Measurements from ENCODE around the gene CNTN4. TPM values are rescaled to one million over a fixed set of nuclear protein-coding genes. Genes with fewer than 3 reads are reported as not detected.

Gene CNTN4
- total and polyA plus RNA-seq, 3 experiments from 2014 or later, result not detected

DNA sequence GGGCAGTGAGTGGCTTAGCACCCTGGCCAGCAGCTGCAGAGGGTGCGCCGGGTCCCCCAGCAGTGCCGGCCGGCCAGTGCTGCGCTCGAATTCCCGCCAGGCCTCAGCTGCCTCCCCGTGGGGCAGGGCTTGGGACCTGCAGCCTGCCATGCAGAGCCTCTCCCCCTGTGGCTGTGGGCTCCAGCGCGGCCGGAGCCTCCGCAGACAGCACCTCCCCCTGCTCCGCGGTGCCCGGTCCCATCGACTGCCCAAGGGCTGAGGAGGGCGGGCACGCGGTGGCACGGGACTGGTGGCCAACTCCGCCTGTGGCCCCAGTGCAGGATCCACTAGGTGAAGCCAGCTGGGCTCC lies 386.3 kb downstream of the CNTN4 start:
- H3K27me3 Mint-ChIP-seq, result no peaks in the 10 kb centered on the region
- Histone ChIP-seq H3K9me3 (ENCODE audit: low read length) (no peaks in the 10 kb centered on the region), H3K4me3 (ENCODE audit: low read length) (no peak overlapping the region), H3K4me1 (ENCODE audit: insufficient read depth, low read length) (no peaks in the 10 kb centered on the region), H3K27ac (ENCODE audit: low read depth, low read length) (no peak overlapping the region), H3K27me3 (ENCODE audit: insufficient read depth, low read length, poor library complexity, severe bottlenecking) (no peaks in the 10 kb centered on the region), H3K36me3 (ENCODE audit: insufficient read depth, low read length) (no peaks in the 10 kb centered on the region)
- no peak overlapping the region for H3K4me3 Mint-ChIP-seq
- no peak overlapping the region for H3K27ac Mint-ChIP-seq
- ChIA-PET POLR2A (no interaction called here), CTCF (no interaction called here)
- no peaks in the 10 kb centered on the region for H3K4me1 Mint-ChIP-seq
- H3K9me3 Mint-ChIP-seq, result peaks cover 0 to 5% (median 1%) of the 10 kb centered on the region in 5 donors
- no peak for DNase-seq
- no peaks in the 10 kb centered on the region for H3K36me3 Mint-ChIP-seq

GRCh38 chr3:2495746-2496145 lies 397.1 kb downstream of the CNTN4 start:
- CTCF ChIA-PET, result no interaction called here
- H3K4me1 Mint-ChIP-seq, result no peaks in the 10 kb centered on the region

GRCh38 chr3:2504912-2505311 lies 406.2 kb downstream of the CNTN4 start:
- Mint-ChIP-seq H3K4me1 (no peaks in the 10 kb centered on the region), H3K4me3 (no peak overlapping the region), H3K9me3 (peaks cover 0 to 3% (median 0%) of the 10 kb centered on the region in 5 donors), H3K36me3 (peaks cover 0 to 1% (median 0%) of the 10 kb centered on the region in 3 donors), H3K27me3 (no peaks in the 10 kb centered on the region), H3K27ac (no peak overlapping the region)
- POLR2A ChIA-PET, result no interaction called here
- no peak for DNase-seq
- Histone ChIP-seq H3K27ac (ENCODE audit: low read depth, low read length) (no peak overlapping the region), H3K36me3 (ENCODE audit: insufficient read depth, low read length) (no peaks in the 10 kb centered on the region), H3K4me3 (ENCODE audit: low read length) (no peak overlapping the region), H3K27me3 (ENCODE audit: insufficient read depth, low read length, poor library complexity, severe bottlenecking) (no peaks in the 10 kb centered on the region), H3K4me1 (ENCODE audit: insufficient read depth, low read length) (no peaks in the 10 kb centered on the region), H3K9me3 (ENCODE audit: low read length) (no peaks in the 10 kb centered on the region)
- CTCF ChIA-PET, result no interaction called here

More at GRCh38 chr3:2495746-2496145, 397.1 kb downstream of the CNTN4 start:
- Mint-ChIP-seq H3K36me3 (peaks cover 0 to 1% (median 0%) of the 10 kb centered on the region in 3 donors), H3K27me3 (peaks cover 0 to 3% of the 10 kb centered on the region in 2 donors), H3K27ac (no peak overlapping the region), H3K4me3 (no peak overlapping the region), H3K9me3 (peaks cover 0 to 2% (median 0%) of the 10 kb centered on the region in 5 donors)
- DNase-seq, result no peak
- no peaks in the 10 kb centered on the region for H3K36me3 ChIP-seq (ENCODE audit: insufficient read depth, low read length)
- no peaks in the 10 kb centered on the region for H3K9me3 ChIP-seq (ENCODE audit: low read length)
- POLR2A ChIA-PET, result no interaction called here
- H3K4me1 ChIP-seq (ENCODE audit: insufficient read depth, low read length), result no peaks in the 10 kb centered on the region
- no peak overlapping the region for H3K27ac ChIP-seq (ENCODE audit: low read depth, low read length)
- no peak overlapping the region for H3K4me3 ChIP-seq (ENCODE audit: low read length)
- H3K27me3 ChIP-seq (ENCODE audit: insufficient read depth, low read length, poor library complexity, severe bottlenecking), result no peaks in the 10 kb centered on the region

DNA sequence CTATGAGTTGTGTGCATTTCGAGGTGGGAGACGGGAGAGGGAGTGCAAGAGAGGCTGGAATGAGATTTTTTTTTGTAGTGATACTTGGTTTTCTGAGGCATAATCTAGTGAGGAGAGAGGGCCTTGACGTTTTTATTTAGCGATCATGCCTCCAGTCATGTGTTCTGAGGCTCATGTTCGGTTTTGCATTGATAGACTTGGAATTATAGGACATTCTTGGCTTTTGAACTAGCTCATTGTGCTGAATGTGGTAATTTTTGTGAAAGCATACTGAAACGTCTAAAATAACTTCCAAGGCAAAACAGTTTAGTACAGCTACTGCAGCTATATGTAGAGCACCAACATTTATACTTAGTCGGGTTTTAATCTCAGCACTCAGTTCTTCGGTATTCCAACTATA lies 408.1 kb downstream of the CNTN4 start:
- Mint-ChIP-seq H3K4me1 (no peaks in the 10 kb centered on the region), H3K4me3 (no peak overlapping the region), H3K9me3 (peaks cover 0 to 3% (median 0%) of the 10 kb centered on the region in 5 donors), H3K27me3 (no peaks in the 10 kb centered on the region), H3K36me3 (no peaks in the 10 kb centered on the region), H3K27ac (no peak overlapping the region)
- H3K4me1 ChIP-seq (ENCODE audit: insufficient read depth, low read length), result no peaks in the 10 kb centered on the region
- no peaks in the 10 kb centered on the region for H3K36me3 ChIP-seq (ENCODE audit: insufficient read depth, low read length)
- no peak overlapping the region for H3K27ac ChIP-seq (ENCODE audit: low read depth, low read length)
- no peaks in the 10 kb centered on the region for H3K9me3 ChIP-seq (ENCODE audit: low read length)
- POLR2A ChIA-PET, result no interaction called here
- no peak overlapping the region for H3K4me3 ChIP-seq (ENCODE audit: low read length)
- CTCF ChIA-PET, result no interaction called here
- no peak for DNase-seq
- H3K27me3 ChIP-seq (ENCODE audit: insufficient read depth, low read length, poor library complexity, severe bottlenecking), result no peaks in the 10 kb centered on the region

DNA sequence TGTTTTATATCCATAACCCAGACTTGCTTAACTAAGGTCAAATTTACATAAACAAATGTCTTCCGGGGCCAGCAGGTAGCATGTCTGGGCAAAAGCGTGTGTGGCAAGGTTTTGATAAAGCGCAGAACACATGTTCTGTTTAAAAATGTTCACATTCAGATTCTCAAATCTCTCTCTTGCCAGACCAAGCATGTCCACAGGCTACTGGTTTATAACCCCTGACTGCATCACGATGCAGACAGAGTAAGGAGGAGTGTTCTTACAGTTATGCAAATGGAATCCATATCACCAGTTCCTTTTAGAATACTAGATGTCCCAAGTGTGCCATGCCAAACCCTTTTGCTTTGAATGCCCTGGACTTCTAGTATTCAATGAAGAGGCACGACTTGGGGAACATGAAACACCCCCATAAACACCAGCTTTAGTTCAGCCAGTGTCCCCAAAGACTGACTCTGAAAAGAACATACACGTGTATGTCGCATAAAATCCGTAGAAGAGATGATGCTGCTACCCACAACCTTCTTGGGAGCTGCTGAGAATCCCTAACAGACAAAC lies 412.0 kb downstream of the CNTN4 start:
- no peak overlapping the region for H3K4me3 Mint-ChIP-seq
- peaks cover 0 to 2% of the 10 kb centered on the region in 2 donors for H3K27me3 Mint-ChIP-seq
- H3K4me1 ChIP-seq (ENCODE audit: insufficient read depth, low read length), result no peaks in the 10 kb centered on the region
- ChIA-PET CTCF (no interaction called here), POLR2A (no interaction called here)
- H3K27ac Mint-ChIP-seq, result no peak overlapping the region
- no peak overlapping the region for H3K4me3 ChIP-seq (ENCODE audit: low read length)
- no peak for DNase-seq
- H3K9me3 Mint-ChIP-seq, result no peaks in the 10 kb centered on the region
- H3K9me3 ChIP-seq (ENCODE audit: low read length), result no peaks in the 10 kb centered on the region
- no peaks in the 10 kb centered on the region for H3K36me3 Mint-ChIP-seq
- H3K27me3 ChIP-seq (ENCODE audit: insufficient read depth, low read length, poor library complexity, severe bottlenecking), result no peaks in the 10 kb centered on the region
- no peak overlapping the region for H3K27ac ChIP-seq (ENCODE audit: low read depth, low read length)
- H3K36me3 ChIP-seq (ENCODE audit: insufficient read depth, low read length), result no peaks in the 10 kb centered on the region
- no peaks in the 10 kb centered on the region for H3K4me1 Mint-ChIP-seq

DNA sequence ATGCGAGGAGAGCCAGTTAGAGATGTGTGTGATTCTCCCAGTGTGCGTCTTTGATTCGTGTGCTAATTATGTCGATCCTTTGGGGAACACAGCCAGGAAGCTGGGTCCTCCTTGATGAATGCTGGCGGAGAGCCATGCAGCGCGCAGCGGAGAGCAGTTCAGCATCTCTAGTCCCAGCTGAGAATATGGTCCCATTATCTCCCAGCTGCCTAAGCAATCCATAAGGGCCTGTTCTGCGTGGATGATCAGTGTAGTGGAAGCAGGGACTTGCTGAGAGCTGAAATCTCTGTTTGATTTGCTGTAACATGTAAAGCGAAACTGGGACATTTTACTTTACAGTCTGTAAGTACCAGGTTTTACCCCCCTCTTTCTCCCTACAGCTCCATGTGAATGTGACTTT lies 412.7 kb downstream of the CNTN4 start:
- no peaks in the 10 kb centered on the region for H3K27me3 ChIP-seq (ENCODE audit: insufficient read depth, low read length, poor library complexity, severe bottlenecking)
- ChIA-PET POLR2A (no interaction called here), CTCF (no interaction called here)
- H3K36me3 Mint-ChIP-seq, result no peaks in the 10 kb centered on the region
- no peaks in the 10 kb centered on the region for H3K36me3 ChIP-seq (ENCODE audit: insufficient read depth, low read length)
- H3K9me3 Mint-ChIP-seq, result no peaks in the 10 kb centered on the region
- H3K4me3 ChIP-seq (ENCODE audit: low read length), result no peak overlapping the region
- peaks cover 0 to 2% of the 10 kb centered on the region in 2 donors for H3K27me3 Mint-ChIP-seq
- H3K4me1 ChIP-seq (ENCODE audit: insufficient read depth, low read length), result no peaks in the 10 kb centered on the region
- H3K9me3 ChIP-seq (ENCODE audit: low read length), result no peaks in the 10 kb centered on the region
- no peak overlapping the region for H3K4me3 Mint-ChIP-seq
- DNase-seq, result no peak
- H3K27ac ChIP-seq (ENCODE audit: low read depth, low read length), result no peak overlapping the region
- H3K4me1 Mint-ChIP-seq, result no peaks in the 10 kb centered on the region
- no peak overlapping the region for H3K27ac Mint-ChIP-seq

DNA sequence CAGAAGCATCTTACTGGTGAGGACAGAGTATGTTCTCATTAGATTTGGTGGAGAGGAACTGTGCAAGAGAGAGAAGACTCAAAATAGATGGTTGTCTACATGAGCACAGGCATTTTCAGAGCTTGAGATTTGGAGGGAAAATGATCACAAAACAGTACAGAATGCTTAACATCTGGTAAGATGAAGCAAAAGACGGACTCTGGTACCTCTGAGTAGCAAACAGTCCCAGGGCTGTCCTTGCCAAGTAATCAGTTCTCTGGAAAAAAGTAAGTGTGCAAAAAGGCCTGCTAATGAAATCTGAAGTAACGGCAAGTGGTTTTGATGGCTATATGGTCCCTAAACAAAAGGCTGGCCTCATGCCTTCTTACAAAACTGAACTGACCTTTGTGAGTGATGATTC lies 414.2 kb downstream of the CNTN4 start:
- no peak overlapping the region for H3K4me3 Mint-ChIP-seq
- Histone ChIP-seq H3K27ac (ENCODE audit: low read depth, low read length) (no peak overlapping the region), H3K9me3 (ENCODE audit: low read length) (no peaks in the 10 kb centered on the region), H3K27me3 (ENCODE audit: insufficient read depth, low read length, poor library complexity, severe bottlenecking) (no peaks in the 10 kb centered on the region), H3K4me1 (ENCODE audit: insufficient read depth, low read length) (no peaks in the 10 kb centered on the region), H3K36me3 (ENCODE audit: insufficient read depth, low read length) (no peaks in the 10 kb centered on the region), H3K4me3 (ENCODE audit: low read length) (no peak overlapping the region)
- peaks cover 0 to 2% of the 10 kb centered on the region in 2 donors for H3K27me3 Mint-ChIP-seq
- no peak for DNase-seq
- no peaks in the 10 kb centered on the region for H3K36me3 Mint-ChIP-seq
- H3K4me1 Mint-ChIP-seq, result no peaks in the 10 kb centered on the region
- no peak overlapping the region for H3K27ac Mint-ChIP-seq
- ChIA-PET CTCF (interaction anchor here (1.3 kb wide), 1 partner anchor 10 kb away, joined by 3 read pairs; no protein-coding TSS in a partner anchor), POLR2A (no interaction called here)
- H3K9me3 Mint-ChIP-seq, result no peaks in the 10 kb centered on the region

- no peaks in the 10 kb centered on the region for H3K9me3 Mint-ChIP-seq
- no peak overlapping the region for H3K4me3 Mint-ChIP-seq
- Histone ChIP-seq H3K27me3 (ENCODE audit: insufficient read depth, low read length, poor library complexity, severe bottlenecking) (no peaks in the 10 kb centered on the region), H3K27ac (ENCODE audit: low read depth, low read length) (no peak overlapping the region), H3K36me3 (ENCODE audit: insufficient read depth, low read length) (no peaks in the 10 kb centered on the region), H3K9me3 (ENCODE audit: low read length) (no peaks in the 10 kb centered on the region), H3K4me1 (ENCODE audit: insufficient read depth, low read length) (no peaks in the 10 kb centered on the region), H3K4me3 (ENCODE audit: low read length) (no peak overlapping the region)
- H3K27me3 Mint-ChIP-seq, result peaks cover 0 to 2% of the 10 kb centered on the region in 2 donors
- ChIA-PET POLR2A (no interaction called here), CTCF (no interaction called here)
- no peak for DNase-seq
- H3K36me3 Mint-ChIP-seq, result no peaks in the 10 kb centered on the region
- H3K4me1 Mint-ChIP-seq, result no peaks in the 10 kb centered on the region
- no peak overlapping the region for H3K27ac Mint-ChIP-seq
Observed at GRCh38 chr3:2513986-2514385, 415.3 kb downstream of the CNTN4 start.

Data from CD8-positive, alpha-beta memory T cell (primary cell).